Activated naive CD4-positive, alpha-beta T cell treated with Interleukin-2 at 50 U/mL for 16 hours (primary cell): Measurements from ENCODE around the gene CISTR.

Experiments
- DNase-seq: peaks from one replicate; pipeline ENCODE4 v3.0.0-alpha.2; 2020

Gene CISTR

GRCh38 chr12:53714004-53714403 lies 37.8 kb downstream of the CISTR start:
- DNase-seq, result no peak

DNA sequence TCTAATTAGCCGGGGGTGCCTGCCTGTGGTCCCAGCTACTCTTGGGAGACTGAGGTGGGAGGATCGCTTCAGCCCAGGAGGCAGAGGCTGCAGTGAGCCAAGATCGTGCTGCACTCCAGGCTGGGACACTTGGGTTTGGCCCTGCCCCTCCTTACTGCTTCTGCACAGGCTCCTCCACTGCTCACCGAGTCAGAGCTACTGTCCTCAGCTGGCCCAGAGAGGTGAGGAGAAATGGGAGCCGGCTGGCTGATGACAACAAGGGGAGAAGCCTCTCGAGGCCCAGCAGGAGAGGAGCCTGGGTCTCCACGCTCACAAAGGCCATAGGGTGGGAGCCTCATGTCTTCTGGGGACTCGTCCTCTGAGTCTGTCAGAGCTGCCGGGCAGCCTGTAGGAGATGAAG lies 38.3 kb downstream of the CISTR start:
- DNase-seq, result no peak

- DNase-seq, result no peak
These were observed 39.6 kb downstream of the CISTR start for GRCh38 chr12:53712059-53712643.

DNA sequence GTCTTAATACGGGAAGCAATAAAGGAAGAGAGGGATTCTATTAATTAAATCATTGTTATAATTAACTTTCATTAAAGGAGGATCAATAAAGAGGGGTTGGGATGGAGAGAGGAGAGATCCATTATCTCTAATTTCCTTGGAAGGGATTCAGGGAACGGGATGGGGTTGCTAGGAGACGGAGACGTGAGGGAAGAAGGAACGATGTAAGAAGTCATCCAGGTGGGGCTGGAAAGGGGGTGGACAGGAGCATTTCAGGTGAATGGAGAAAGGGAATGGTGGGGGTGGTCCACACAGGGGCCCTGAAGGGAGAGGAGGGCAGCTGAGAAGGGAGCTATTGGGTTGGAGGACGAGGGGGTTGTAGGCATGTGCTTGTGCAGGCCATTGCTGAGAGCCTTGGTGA lies 41.7 kb downstream of the CISTR start:
- DNase-seq, result no peak

- DNase-seq, result no peak
These were observed 42.1 kb downstream of the CISTR start for GRCh38 chr12:53709671-53710070.

GRCh38 chr12:53706080-53706479 lies 45.7 kb downstream of the CISTR start:
- no peak for DNase-seq

DNA sequence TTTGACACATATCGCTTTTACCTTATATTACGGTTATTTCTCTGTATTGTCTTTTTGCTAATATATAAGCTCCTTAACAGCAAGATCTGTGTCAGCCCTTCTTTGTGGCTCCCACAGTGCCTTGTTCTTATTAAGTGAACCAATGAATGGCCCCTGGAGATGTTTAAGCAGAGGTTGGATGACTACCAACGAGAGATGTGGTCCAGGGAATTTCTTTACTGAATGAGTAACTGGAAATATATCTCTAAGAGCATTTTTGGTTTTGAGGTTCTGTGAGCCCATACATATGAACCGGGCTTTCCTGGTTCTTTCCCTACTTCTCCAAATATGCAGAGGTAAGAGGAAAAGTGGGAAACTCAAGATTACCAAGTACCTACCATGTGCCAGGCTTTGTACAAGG lies 48.0 kb downstream of the CISTR start:
- DNase-seq, result no peak

DNA sequence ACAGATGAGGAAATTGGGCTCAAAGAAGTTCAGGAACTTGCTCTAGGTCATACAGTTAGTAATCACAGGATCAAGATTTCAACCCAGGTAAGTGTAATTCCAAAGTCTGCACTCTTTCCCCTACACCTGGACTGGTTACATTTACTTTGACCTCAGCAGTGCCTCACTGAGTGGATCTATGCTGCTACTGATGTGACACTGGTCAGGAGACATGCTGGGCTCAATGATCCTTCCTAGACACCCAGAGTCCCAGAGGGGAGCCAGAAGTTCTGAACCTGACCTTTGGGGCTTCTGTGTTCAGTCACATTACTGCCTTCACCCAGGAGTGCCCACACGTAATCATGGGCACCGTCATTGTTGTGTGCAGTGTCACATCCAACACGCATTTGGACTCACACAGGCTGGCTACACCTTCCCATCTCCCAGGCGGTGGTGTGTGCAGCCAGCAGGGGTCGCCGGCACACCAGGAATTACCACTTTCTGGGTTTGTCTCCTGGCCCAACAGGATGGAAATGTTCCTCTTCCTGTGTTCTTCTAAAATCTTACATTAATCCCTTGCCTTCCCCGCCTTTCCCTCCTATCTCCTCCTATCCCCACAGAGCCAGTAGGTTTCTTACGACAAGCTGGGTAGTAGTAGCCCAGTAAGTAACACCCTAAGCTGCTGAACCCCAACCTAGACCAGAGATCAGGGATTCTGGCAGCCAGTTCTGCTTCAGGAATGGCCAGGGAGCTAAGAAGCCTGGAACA lies 50.1 kb downstream of the CISTR start:
- peak; percentile 78 for DNase-seq

DNA sequence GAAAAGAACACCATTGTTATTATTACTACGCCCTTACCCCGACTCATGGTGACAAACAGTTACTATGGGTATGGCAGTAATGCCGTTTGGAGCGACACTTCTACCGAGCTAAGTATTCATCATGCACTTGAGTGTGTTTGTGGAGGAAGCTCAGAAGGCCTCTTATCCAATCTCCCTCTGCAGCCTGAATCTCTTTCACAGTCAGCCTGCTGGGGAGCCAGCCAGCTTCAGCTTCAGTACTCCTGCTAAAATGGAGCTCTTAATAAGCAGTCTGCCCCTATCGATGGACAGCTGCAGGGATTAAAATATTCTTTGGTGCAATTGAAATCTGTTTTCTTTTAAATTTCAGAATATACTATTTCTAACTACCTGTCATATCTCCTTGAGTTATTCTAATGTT lies 51.2 kb downstream of the CISTR start:
- DNase-seq, result no peak

- DNase-seq, result no peak
These were observed 52.1 kb downstream of the CISTR start for GRCh38 chr12:53699678-53700025.

GRCh38 chr12:53698948-53699677 lies 52.7 kb downstream of the CISTR start:
- DNase-seq, result no peak

DNA sequence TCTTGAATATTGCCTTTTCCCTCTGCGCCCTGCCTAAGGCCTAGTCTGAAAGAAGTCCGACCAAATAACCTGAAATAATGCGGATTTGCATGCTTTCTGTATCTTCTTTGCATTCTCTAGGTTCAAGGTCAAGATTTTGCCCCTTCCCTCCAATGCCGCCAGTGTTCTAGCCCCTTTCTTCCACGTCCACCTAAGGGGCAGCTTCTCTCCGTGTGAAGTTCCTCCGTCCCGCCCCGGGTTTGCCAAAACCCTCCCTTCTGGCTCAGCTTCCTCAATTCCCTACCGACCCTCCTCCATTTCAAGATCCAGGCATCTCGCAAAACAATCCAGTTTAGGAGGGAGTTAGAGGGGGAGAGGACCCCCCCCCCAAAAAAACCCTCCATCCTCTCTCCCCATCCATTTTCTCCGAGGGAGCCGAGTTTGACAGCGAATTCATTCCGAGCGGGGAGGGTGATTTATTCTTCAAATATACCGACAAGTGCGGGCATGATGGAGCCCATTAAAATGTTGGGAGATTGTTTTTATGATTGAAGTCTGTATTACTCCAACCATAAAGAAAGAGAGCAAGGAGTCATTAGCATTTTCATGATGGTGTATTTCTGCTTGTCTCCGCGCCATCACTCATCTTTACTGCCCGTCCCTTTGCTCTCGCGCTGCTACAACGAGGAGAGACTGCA lies 55.0 kb downstream of the CISTR start:
- DNase-seq, result no peak
